ENCODE data around the gene OTULINL.

Gene OTULINL

DNA sequence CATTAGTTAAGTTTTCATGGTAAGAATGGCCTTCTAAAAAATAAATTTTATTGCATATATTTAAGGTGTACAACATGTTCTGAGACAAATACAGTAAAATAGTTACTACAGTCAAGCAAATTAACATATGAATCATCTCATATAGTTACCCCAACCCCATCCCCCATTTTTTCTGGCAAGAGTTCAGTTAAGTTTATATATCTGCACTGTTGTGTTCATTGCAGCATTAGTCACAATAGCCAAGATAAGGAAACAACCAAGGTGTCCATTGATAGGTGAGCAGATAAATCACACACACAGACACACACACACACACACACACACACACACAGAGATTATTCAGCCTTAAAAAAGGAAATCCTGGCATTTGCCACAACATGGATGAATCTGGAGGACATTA lies 45.7 kb downstream of the OTULINL start:
- no peak overlapping the region for H2AFZ ChIP-seq (ENCODE audit: low read length)
- H3K4me1 ChIP-seq (ENCODE audit: insufficient read depth, low read length, poor library complexity, severe bottlenecking) = no peaks in the 10 kb centered on the region
- H3K36me3 ChIP-seq (ENCODE audit: insufficient read depth, low read length) = no peaks in the 10 kb centered on the region
- no peak overlapping the region for H3K4me2 ChIP-seq (ENCODE audit: low read depth, low read length, poor library complexity, severe bottlenecking)
- no peaks in the 10 kb centered on the region for H3K9me2 ChIP-seq (replicated peaks; ENCODE audit: low read depth, low read length)
- H3K4me3 ChIP-seq (ENCODE audit: low read length, poor library complexity, severe bottlenecking) = no peak overlapping the region
- TF ChIP-seq EZH2phosphoT487 (IDR thresholded peaks at IDR 0.05; ENCODE audit: borderline replicate concordance) = no peak
- TF ChIP-seq, protein P1, sequence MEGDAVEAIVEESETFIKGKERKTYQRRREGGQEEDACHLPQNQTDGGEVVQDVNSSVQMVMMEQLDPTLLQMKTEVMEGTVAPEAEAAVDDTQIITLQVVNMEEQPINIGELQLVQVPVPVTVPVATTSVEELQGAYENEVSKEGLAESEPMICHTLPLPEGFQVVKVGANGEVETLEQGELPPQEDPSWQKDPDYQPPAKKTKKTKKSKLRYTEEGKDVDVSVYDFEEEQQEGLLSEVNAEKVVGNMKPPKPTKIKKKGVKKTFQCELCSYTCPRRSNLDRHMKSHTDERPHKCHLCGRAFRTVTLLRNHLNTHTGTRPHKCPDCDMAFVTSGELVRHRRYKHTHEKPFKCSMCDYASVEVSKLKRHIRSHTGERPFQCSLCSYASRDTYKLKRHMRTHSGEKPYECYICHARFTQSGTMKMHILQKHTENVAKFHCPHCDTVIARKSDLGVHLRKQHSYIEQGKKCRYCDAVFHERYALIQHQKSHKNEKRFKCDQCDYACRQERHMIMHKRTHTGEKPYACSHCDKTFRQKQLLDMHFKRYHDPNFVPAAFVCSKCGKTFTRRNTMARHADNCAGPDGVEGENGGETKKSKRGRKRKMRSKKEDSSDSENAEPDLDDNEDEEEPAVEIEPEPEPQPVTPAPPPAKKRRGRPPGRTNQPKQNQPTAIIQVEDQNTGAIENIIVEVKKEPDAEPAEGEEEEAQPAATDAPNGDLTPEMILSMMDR (conservative IDR thresholded peaks at IDR 0.05; ENCODE audit: low read length) = no peak
- no peaks in the 10 kb centered on the region for H4K20me1 ChIP-seq (ENCODE audit: insufficient read depth, low read length, poor library complexity, severe bottlenecking)
- no peaks in the 10 kb centered on the region for H3K27me3 ChIP-seq (ENCODE audit: insufficient read depth, low read length, poor library complexity, severe bottlenecking)
- no peaks in the 10 kb centered on the region for H3F3A ChIP-seq (ENCODE audit: low read depth)
- H3K9ac ChIP-seq (ENCODE audit: low read depth, low read length, poor library complexity, severe bottlenecking) = no peak overlapping the region
- no peaks in the 10 kb centered on the region for H3K79me2 ChIP-seq (ENCODE audit: insufficient read depth, low read length)
- H3K9me3 ChIP-seq (ENCODE audit: insufficient read depth, low read depth, low read length) = no peaks in the 10 kb centered on the region

DNA sequence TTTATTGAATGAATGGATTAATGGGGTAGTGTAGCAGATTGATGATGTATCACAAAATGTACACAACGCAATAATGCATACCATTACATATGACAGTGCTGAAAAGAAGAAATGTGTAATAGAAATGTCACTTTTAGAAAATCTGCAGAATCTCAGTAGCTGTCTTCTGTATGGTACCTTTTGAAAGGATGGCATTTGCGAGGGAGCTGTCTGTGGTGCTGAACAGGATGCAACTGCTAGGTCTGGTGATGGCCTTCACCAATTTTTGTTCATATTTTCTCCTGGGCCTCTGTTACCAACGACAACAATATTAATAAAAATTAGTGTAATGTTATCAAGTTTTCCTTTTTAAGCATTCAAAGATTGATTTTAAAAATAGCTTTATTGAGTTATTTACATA lies 46.8 kb downstream of the OTULINL start:
- H3K9ac ChIP-seq (ENCODE audit: low read depth, low read length, poor library complexity, severe bottlenecking) = no peak overlapping the region
- H3K4me1 ChIP-seq (ENCODE audit: insufficient read depth, low read length, poor library complexity, severe bottlenecking) = no peaks in the 10 kb centered on the region
- no peaks in the 10 kb centered on the region for H3F3A ChIP-seq (ENCODE audit: low read depth)
- no peaks in the 10 kb centered on the region for H3K9me2 ChIP-seq (replicated peaks; ENCODE audit: low read depth, low read length)
- H3K27me3 ChIP-seq (ENCODE audit: insufficient read depth, low read length, poor library complexity, severe bottlenecking) = no peaks in the 10 kb centered on the region
- no peaks in the 10 kb centered on the region for H3K79me2 ChIP-seq (ENCODE audit: insufficient read depth, low read length)
- TF ChIP-seq, protein P1 (conservative IDR thresholded peaks at IDR 0.05; ENCODE audit: low read length) = no peak
- no peak for TF ChIP-seq EZH2phosphoT487 (IDR thresholded peaks at IDR 0.05; ENCODE audit: borderline replicate concordance)
- no peaks in the 10 kb centered on the region for H3K9me3 ChIP-seq (ENCODE audit: insufficient read depth, low read depth, low read length)
- no peak overlapping the region for H3K4me2 ChIP-seq (ENCODE audit: low read depth, low read length, poor library complexity, severe bottlenecking)
- no peak overlapping the region for H3K4me3 ChIP-seq (ENCODE audit: low read length, poor library complexity, severe bottlenecking)
- H3K36me3 ChIP-seq (ENCODE audit: insufficient read depth, low read length) = no peaks in the 10 kb centered on the region
- no peak overlapping the region for H2AFZ ChIP-seq (ENCODE audit: low read length)
- H4K20me1 ChIP-seq (ENCODE audit: insufficient read depth, low read length, poor library complexity, severe bottlenecking) = no peaks in the 10 kb centered on the region

DNA sequence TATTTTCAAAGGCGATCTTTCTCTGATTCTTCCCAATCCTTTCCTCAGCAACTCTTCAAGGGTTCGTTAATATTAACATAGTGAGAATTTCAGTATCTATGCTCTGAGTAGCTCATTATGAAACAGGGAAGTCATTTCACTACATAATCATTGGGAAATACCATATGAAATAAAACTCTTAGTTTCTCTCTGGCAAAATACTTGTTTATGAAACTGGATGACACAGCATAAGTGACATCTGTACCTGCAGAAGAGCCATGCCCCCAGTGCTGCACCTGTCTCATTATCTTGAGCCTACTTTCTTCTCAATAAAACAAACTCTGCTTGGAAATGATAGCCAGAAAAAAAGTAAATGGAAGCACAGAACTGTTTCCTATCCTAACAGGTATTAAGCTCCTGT lies 49.1 kb downstream of the OTULINL start:
- no peak for TF ChIP-seq EZH2phosphoT487 (IDR thresholded peaks at IDR 0.05; ENCODE audit: borderline replicate concordance)
- TF ChIP-seq, protein P1 (conservative IDR thresholded peaks at IDR 0.05; ENCODE audit: low read length) = no peak
- no peak overlapping the region for H3K4me3 ChIP-seq (ENCODE audit: low read length, poor library complexity, severe bottlenecking)
- H3K9ac ChIP-seq (ENCODE audit: low read depth, low read length, poor library complexity, severe bottlenecking) = no peak overlapping the region
- H3F3A ChIP-seq (ENCODE audit: low read depth) = no peaks in the 10 kb centered on the region
- H3K27me3 ChIP-seq (ENCODE audit: insufficient read depth, low read length, poor library complexity, severe bottlenecking) = no peaks in the 10 kb centered on the region
- H3K9me3 ChIP-seq (ENCODE audit: insufficient read depth, low read depth, low read length) = no peaks in the 10 kb centered on the region
- no peak overlapping the region for H2AFZ ChIP-seq (ENCODE audit: low read length)
- H3K79me2 ChIP-seq (ENCODE audit: insufficient read depth, low read length) = no peaks in the 10 kb centered on the region
- no peaks in the 10 kb centered on the region for H3K36me3 ChIP-seq (ENCODE audit: insufficient read depth, low read length)
- no peak overlapping the region for H3K4me2 ChIP-seq (ENCODE audit: low read depth, low read length, poor library complexity, severe bottlenecking)
- H3K4me1 ChIP-seq (ENCODE audit: insufficient read depth, low read length, poor library complexity, severe bottlenecking) = no peaks in the 10 kb centered on the region
- H3K9me2 ChIP-seq (replicated peaks; ENCODE audit: low read depth, low read length) = no peaks in the 10 kb centered on the region
- no peaks in the 10 kb centered on the region for H4K20me1 ChIP-seq (ENCODE audit: insufficient read depth, low read length, poor library complexity, severe bottlenecking)

All from Loucy (cell line).